ENCODE data around the gene NTM. TPM values are rescaled to one million over a fixed set of nuclear protein-coding genes. Genes with fewer than 3 reads are reported as not detected.

NTM gene
- total RNA-seq, 1 experiment from 2014 or later = 0.73 TPM

DNA sequence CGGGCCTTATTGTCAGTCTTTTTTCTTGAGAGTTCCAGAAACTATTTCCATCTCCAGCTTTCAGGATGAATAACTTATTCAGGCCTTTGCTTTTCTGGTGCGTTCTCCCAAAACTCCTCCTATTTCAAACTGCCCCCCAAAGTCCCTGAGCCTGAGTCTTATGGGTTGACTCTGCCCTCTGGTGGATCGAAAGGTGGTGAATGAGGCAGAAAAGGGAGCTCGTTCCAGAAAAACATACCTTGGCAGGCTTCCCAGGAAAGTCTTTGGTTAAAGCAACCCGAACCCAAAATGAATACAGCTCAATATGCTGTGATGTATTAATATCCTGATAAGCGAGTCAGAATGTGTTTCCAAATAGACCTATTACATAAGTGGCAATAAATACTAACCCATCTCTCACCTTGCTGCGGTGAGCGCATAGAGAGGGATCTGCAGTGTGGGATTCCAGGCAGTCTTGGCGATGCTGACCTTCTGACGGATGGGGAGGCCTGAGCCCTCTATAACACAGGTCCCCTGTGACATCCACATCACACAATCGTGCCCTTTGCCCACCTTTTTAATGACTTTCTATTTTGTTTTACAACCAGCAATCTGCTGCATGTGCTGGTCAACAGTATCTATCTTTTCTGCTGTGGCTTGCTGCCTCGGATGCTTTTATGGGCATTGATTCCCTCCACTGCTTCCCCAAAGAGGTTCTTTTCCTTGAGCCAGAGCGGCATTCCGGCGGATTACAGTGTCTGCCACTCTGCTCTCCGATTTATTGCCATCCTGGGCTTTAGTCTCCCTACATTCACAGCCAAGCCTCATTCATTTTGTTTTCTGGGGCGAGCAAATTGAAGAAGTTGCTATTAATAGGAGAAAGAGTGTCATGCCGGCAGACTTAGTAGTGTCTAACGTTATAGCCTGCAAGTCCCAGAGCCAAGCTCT lies 756.8 kb downstream of the NTM start:
- DNase-seq = peak in 1 of 2 experiments; percentile 10
- H3K27me3 Mint-ChIP-seq (ENCODE audit: insufficient read depth, unreplicated experiment) = peaks cover 6% of the 10 kb centered on the region

DNA sequence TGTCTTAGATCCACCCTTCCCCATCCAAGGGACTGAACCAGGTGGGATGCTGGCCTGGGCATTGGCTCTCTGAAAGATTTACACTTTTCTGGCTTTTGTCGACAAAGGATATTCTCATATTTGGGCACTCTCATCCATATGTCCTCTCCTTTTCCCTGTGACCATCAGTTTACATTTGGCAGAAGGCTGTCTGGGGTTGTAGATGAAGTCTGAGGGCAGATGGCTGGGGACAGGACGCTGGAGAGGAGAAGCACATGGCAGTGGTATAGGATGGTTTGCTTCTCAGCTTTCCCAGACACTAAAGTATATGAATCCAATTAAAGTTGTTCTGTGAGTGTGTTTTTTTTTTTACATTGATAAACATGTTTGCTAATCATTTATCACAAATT lies 757.5 kb downstream of the NTM start:
- H3K27me3 ChIP-seq (replicated peaks; ENCODE audit: control insufficient read depth, insufficient read depth, low read length) = no peaks in the 10 kb centered on the region
- no peak overlapping the region for H3K4me3 ChIP-seq (ENCODE audit: low read depth, low read length)
- no peaks in the 10 kb centered on the region for H3K36me3 Mint-ChIP-seq (ENCODE audit: insufficient read depth, unreplicated experiment)
- TF ChIP-seq, protein P1, sequence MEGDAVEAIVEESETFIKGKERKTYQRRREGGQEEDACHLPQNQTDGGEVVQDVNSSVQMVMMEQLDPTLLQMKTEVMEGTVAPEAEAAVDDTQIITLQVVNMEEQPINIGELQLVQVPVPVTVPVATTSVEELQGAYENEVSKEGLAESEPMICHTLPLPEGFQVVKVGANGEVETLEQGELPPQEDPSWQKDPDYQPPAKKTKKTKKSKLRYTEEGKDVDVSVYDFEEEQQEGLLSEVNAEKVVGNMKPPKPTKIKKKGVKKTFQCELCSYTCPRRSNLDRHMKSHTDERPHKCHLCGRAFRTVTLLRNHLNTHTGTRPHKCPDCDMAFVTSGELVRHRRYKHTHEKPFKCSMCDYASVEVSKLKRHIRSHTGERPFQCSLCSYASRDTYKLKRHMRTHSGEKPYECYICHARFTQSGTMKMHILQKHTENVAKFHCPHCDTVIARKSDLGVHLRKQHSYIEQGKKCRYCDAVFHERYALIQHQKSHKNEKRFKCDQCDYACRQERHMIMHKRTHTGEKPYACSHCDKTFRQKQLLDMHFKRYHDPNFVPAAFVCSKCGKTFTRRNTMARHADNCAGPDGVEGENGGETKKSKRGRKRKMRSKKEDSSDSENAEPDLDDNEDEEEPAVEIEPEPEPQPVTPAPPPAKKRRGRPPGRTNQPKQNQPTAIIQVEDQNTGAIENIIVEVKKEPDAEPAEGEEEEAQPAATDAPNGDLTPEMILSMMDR (IDR thresholded peaks at IDR 0.05; ENCODE audit: insufficient read depth in 1 of 2, low read depth in 1 of 2, low read length in 1 of 2, severe bottlenecking in 1 of 2, unreplicated experiment in 1 of 2) = no peak
- intact Hi-C loops (cut with micrococcal nuclease; ENCODE audit: unreplicated experiment) = loop anchor here (2.0 kb wide), 1 partner anchor 261 kb away; no protein-coding TSS in a partner anchor
- no peaks in the 10 kb centered on the region for H3K4me1 ChIP-seq
- no peaks in the 10 kb centered on the region for H3K9me3 Mint-ChIP-seq (ENCODE audit: unreplicated experiment)
- DNase-seq = no peak
- H3K9me3 ChIP-seq = no peaks in the 10 kb centered on the region; the same call in none of the 2 replicates
- H3K27me3 Mint-ChIP-seq (ENCODE audit: insufficient read depth, unreplicated experiment) = peaks cover 6% of the 10 kb centered on the region
- no TSS peak for BruUV-seq (replicated peaks)
- no peak overlapping the region for H3K27ac Mint-ChIP-seq (ENCODE audit: unreplicated experiment)
- ChIA-PET POLR2A (no interaction called here), CTCF (no interaction called here)
- no peaks in the 10 kb centered on the region for H3K4me1 Mint-ChIP-seq (ENCODE audit: low read depth, unreplicated experiment)
- H3K36me3 ChIP-seq (ENCODE audit: control insufficient read depth, insufficient read depth, low read length) = no peaks in the 10 kb centered on the region
- no peak overlapping the region for H3K4me3 Mint-ChIP-seq (ENCODE audit: unreplicated experiment)

More for the DNA sequence above, 756.8 kb downstream of the NTM start:
- TF ChIP-seq, protein P1 (IDR thresholded peaks at IDR 0.05; ENCODE audit: insufficient read depth in 1 of 2, low read depth in 1 of 2, low read length in 1 of 2, severe bottlenecking in 1 of 2, unreplicated experiment in 1 of 2) = peak in 1 of 2 experiments; percentile 15
- no peaks in the 10 kb centered on the region for H3K27me3 ChIP-seq (replicated peaks; ENCODE audit: control insufficient read depth, insufficient read depth, low read length)
- Mint-ChIP-seq H3K9me3 (ENCODE audit: unreplicated experiment) (no peaks in the 10 kb centered on the region), H3K36me3 (ENCODE audit: insufficient read depth, unreplicated experiment) (no peaks in the 10 kb centered on the region), H3K4me1 (ENCODE audit: low read depth, unreplicated experiment) (no peaks in the 10 kb centered on the region), H3K27ac (ENCODE audit: unreplicated experiment) (no peak overlapping the region), H3K4me3 (ENCODE audit: unreplicated experiment) (no peak overlapping the region)
- ChIA-PET POLR2A (no interaction called here), CTCF (interaction anchor here (1.0 kb wide), 2 partner anchors 260 to 432 kb away, joined by 4 to 7 read pairs; no protein-coding TSS in a partner anchor)
- no peaks in the 10 kb centered on the region for H3K36me3 ChIP-seq (ENCODE audit: control insufficient read depth, insufficient read depth, low read length)
- H3K4me1 ChIP-seq = no peaks in the 10 kb centered on the region
- BruUV-seq (replicated peaks) = no TSS peak
- intact Hi-C loops (cut with micrococcal nuclease; ENCODE audit: unreplicated experiment) = loop anchor here (2.0 kb wide), 1 partner anchor 260 kb away; no protein-coding TSS in a partner anchor
- no peaks in the 10 kb centered on the region; the same call in none of the 2 replicates for H3K9me3 ChIP-seq
- no peak overlapping the region for H3K4me3 ChIP-seq (ENCODE audit: low read depth, low read length)

DNA sequence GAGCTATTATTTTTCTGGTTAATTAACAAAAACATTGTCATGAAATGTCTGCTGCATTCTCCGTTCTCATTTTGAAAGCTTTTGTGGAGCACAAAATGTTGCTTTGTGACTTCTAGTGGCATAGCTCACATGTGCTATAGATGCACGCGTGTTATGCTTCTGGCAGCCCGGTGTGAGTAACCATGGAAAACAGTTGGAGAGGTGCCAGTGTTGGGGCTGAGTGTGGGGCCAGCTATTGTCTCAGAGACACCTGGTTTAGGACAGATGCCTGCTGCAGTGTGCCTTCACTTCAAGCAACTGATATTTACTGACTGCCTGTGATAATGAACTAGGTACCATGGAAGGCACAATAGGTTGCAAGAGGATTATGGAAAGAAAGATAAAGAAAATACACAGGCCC lies 760.6 kb downstream of the NTM start:
- Histone ChIP-seq H3K36me3 (ENCODE audit: control insufficient read depth, insufficient read depth, low read length) (no peaks in the 10 kb centered on the region), H3K4me3 (ENCODE audit: low read depth, low read length) (no peak overlapping the region), H3K9me3 (no peaks in the 10 kb centered on the region; the same call in 1 of the 2 replicates), H3K4me1 (no peaks in the 10 kb centered on the region), H3K27me3 (replicated peaks; ENCODE audit: control insufficient read depth, insufficient read depth, low read length) (no peaks in the 10 kb centered on the region)
- ChIA-PET POLR2A (no interaction called here), CTCF (no interaction called here)
- DNase-seq = no peak
- no TSS peak for BruUV-seq (replicated peaks)
- Mint-ChIP-seq H3K4me3 (ENCODE audit: unreplicated experiment) (no peak overlapping the region), H3K27me3 (ENCODE audit: insufficient read depth, unreplicated experiment) (peaks cover 6% of the 10 kb centered on the region), H3K4me1 (ENCODE audit: low read depth, unreplicated experiment) (no peaks in the 10 kb centered on the region), H3K9me3 (ENCODE audit: unreplicated experiment) (no peaks in the 10 kb centered on the region), H3K36me3 (ENCODE audit: insufficient read depth, unreplicated experiment) (no peaks in the 10 kb centered on the region), H3K27ac (ENCODE audit: unreplicated experiment) (no peak overlapping the region)
- TF ChIP-seq, protein P1 (IDR thresholded peaks at IDR 0.05; ENCODE audit: insufficient read depth in 1 of 2, low read depth in 1 of 2, low read length in 1 of 2, severe bottlenecking in 1 of 2, unreplicated experiment in 1 of 2) = no peak
- intact Hi-C loops (cut with micrococcal nuclease; ENCODE audit: unreplicated experiment) = no loop called here

Data from Caco-2 (cell line).